VCaP (cell line): ENCODE results near the gene HLA-DRA.
A peak's percentile ranks its signal among the peaks of the same experiment; 100 is the strongest.

Experiments used
- H3K27ac ChIP-seq: fragments of 450-650 bp; 2 replicates; pipeline ENCODE4 v1.5.1; 2017
- TF ChIP-seq, protein P1 (sequence below): fragments of 450-650 bp; conservative IDR thresholded peaks from 2 replicates; pipeline ENCODE4 v1.5.1; 2017; ENCODE audit warnings: mild to moderate bottlenecking, moderate library complexity

HLA-DRA gene

DNA sequence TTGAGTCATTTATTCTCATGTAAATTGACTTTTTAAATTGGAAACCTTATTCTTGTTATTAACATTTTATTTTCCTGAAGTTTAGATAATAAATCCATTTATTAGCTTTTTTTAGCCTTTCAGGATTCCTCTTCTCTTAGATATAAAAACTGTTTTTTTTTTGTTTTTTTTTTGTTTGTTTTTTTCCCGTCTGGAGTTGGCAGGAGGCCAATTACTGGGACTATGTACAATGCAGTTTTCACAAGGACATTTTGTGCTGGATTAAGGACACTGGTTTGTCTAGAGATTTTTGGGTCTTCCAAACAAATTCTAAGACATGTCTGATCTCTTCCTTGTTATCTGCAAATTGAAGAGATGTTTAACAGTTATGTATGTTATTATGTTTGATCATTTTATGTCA, 34.0 kb upstream of the HLA-DRA start:
- no peak overlapping the region for H3K27ac ChIP-seq
- TF ChIP-seq, protein P1, sequence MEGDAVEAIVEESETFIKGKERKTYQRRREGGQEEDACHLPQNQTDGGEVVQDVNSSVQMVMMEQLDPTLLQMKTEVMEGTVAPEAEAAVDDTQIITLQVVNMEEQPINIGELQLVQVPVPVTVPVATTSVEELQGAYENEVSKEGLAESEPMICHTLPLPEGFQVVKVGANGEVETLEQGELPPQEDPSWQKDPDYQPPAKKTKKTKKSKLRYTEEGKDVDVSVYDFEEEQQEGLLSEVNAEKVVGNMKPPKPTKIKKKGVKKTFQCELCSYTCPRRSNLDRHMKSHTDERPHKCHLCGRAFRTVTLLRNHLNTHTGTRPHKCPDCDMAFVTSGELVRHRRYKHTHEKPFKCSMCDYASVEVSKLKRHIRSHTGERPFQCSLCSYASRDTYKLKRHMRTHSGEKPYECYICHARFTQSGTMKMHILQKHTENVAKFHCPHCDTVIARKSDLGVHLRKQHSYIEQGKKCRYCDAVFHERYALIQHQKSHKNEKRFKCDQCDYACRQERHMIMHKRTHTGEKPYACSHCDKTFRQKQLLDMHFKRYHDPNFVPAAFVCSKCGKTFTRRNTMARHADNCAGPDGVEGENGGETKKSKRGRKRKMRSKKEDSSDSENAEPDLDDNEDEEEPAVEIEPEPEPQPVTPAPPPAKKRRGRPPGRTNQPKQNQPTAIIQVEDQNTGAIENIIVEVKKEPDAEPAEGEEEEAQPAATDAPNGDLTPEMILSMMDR: no peak

DNA sequence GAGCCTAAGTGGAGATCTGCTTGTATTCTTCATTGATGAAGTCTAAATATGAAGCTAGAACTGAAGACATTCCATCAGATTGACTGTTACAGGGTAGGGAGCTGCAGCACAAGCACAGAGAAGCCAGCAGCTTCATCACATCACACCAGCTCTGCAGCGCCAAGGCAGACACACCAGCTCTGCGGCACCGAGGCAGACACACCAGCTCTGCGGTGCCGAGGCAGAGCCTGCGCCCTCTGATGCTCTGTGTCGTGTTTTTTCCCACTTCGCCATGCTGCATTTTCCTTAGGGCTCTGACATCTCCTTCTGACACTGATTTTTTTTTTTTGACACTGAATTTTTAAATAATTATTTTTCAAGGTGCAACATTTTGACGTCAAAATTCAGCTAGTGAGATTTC, 33.5 kb upstream of the HLA-DRA start:
- no peak overlapping the region; the same call in 1 of the 2 replicates for H3K27ac ChIP-seq
- TF ChIP-seq, protein P1: no peak

DNA sequence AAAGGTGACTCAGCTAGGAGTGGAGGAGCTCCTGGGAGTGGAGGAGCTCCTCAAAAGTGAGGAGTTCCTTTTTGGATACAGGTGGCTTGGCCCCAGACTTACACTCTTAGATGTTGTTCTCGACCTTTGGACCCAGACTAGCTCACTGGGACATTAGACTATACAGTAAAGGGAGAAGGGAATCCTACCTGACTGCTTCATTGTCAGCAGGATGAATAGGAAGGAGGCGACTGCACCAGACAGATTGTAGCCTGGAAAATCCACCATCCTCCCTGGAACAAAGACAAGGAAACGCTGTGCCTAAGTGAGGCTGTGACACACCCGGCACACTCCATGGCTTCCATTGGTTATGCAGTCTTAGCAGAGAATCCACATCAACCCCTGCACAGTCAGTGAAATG, 32.8 kb upstream of the HLA-DRA start, which contains the start of gene BTNL2:
Gene BTNL2 (minus strand): TSS at position 325 of the 400 bp plus-strand sequence. CDS start 58 bp downstream, at position 267.
- TF ChIP-seq, protein P1: no peak
- H3K27ac ChIP-seq: no peak within 1 kb of the TSS; the same call in 1 of the 2 replicates

DNA sequence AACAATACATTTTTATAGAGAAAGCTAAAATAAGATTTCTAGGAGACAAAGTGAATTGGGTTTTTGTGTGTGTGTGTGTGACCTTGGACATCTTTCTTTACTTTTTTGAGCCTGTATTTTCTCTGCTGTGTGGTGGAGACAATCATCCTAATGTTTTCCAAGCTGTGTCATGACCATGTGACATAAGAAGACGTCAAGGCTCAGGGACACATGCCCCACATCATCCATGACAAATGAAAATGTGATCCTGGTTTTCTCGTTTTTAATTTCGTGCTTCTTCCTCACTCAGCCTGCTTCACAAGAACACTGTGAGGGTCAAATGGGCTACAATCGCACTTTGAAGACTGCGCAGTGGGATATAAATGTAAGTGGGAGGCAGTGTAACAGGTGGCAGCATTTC, 28.8 kb upstream of the HLA-DRA start:
- TF ChIP-seq, protein P1: no peak

DNA sequence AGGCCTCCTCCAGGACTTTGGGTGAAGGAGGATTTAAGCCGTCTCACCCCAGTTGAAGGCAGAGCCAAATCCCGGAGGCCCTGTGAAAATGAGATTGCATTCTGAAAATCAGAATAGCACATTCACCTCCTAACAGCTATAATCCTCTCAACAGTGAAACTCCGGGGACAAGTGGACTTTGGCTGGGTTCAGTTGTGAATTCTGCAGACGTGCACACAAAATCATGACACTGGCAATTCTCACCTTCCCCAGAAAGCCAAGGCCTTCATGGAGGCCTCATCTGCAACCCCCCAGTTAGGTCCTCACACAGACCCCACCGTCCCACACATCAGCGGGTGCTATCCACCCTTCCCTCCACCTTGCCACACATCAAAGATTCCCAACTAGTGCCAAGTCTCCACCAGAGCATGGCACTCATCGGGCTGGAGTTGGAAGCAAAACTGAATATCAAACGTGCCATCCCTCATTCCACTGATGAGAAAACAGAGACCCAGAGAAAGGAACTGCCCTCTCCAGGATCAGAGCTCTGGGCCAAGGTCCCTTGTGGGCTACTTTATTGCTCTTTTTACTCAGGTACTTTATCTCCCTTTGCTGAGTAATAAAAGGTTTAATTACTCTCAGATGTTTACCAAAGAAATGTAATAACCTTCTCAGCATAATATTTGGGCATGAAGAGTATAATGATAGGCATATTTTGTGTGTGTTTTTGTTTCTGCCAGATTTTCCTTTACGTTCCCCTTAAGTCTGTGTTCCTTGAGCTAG, 27.9 kb upstream of the HLA-DRA start:
- TF ChIP-seq, protein P1: no peak

More for the DNA sequence above, 28.8 kb upstream of the HLA-DRA start:
- no peak overlapping the region for H3K27ac ChIP-seq

DNA sequence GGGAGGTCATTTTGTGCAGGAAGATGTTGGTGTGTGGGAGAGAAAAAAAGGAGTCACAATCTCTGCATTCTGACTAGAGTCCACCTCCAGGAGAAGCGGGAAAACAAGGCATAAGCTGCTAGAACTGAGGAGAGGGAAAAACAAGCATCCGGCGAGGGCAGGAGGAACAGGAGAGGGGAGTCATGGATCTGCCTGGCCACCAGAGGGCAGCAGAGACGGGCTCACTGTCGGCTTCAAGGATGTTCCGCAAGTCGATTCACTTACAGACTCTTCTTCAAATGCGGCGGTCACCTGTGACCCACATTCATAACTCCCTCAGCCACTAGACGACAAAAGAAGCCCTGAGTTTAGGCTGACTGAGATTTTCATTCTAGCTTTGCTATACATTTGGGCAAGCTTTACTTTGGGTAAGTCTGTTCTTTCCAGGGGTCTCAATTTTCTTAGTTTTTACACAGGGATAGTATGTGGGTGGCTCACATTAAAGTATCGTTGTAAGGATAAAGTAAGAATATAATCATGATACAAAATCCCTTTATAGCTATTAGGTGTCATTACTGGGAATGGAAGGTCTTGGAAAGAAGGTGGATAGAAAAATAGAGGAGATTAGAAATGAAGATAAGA, 26.1 kb upstream of the HLA-DRA start:
- TF ChIP-seq, protein P1: peak; percentile 94
- H3K27ac ChIP-seq: peak overlapping the region; percentile 62

More for the DNA sequence above, 27.9 kb upstream of the HLA-DRA start:
- peak overlapping the region; percentile 62 for H3K27ac ChIP-seq

DNA sequence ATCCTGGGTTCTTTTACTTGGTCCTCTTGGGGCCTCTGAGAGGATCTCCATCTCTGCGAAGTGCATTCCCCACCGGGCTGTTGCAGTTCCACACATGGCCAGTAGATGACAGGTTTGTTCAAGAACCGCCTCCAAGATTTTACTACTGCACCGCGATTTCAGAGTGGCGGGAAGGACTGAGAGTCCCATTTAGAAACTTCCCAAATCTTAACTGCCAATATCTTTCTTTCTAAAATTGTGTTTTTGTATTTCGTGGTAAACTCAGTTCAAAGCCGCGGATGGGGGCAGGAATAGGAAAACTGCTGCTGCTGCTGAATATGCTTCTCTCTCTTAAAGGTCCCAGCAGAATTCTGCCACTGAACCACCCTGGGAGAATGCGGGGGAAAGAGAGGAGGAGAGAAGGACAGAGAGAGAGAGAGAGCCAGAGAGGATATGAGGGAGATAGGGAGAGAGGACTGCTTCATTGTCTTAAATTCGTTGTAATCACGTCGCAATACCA, 24.1 kb upstream of the HLA-DRA start:
- no peak overlapping the region for H3K27ac ChIP-seq
- TF ChIP-seq, protein P1: peak; percentile 98
